D721Med (cell line): ENCODE data around the gene GNPTG.
A peak's percentile ranks its signal among the peaks of the same experiment; 100 is the strongest.

Source experiments
- DNase-seq: peaks from one replicate; pipeline ENCODE4 v3.0.0; 2011; ENCODE audit warnings: low spot score; ENCODE audit not compliant: insufficient read length
- FAIRE-seq: peaks from 2 replicates; lab custom pipeline; 2011; peaks lifted over from hg19 to GRCh38; lab: Jason Lieb, UNC
- TF ChIP-seq, protein P1 (sequence below): IDR thresholded peaks from 2 replicates; pipeline ENCODE4 v1.5.1; 2012; ENCODE audit warnings: mild to moderate bottlenecking, control low read depth; ENCODE audit not compliant: insufficient read depth; ENCODE audit errors: missing control alignments

Gene GNPTG

DNA sequence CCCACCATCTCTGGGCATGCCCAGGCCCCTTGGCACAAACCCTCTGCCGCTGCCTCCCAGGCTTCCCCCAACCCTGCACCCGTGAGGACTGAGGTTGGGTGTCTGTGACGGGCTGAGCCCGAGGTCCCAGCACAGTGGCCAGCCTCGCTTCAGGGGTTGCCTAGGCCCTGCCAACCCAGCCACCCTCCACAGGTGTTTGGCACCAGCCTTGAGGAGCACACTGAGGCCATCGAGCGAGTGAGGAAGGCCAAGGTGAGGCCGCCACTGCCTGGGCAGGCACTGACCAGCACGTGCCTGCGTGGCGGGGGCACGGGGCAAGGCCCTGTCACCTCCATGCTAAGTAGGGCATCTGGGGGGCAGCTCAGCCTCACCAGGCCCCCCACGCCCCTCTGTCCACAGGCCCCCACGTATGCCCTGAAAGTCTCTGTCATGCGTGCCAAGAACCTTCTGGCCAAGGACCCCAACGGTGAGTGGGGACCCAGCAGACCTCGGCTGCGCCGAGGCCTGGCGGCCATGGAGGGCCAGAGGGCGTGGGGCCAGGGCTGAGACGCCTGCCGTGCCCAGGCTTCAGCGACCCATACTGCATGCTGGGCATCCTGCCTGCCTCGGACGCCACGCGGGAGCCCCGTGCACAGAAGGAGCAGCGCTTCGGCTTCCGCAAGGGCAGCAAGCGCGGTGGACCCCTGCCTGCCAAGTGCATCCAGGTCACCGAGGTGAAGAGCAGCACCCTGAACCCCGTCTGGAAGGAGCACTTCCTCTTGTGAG lies 10.8 kb upstream of the GNPTG start:
- DNase-seq = no peak
- FAIRE-seq = no peak
- TF ChIP-seq, protein P1, sequence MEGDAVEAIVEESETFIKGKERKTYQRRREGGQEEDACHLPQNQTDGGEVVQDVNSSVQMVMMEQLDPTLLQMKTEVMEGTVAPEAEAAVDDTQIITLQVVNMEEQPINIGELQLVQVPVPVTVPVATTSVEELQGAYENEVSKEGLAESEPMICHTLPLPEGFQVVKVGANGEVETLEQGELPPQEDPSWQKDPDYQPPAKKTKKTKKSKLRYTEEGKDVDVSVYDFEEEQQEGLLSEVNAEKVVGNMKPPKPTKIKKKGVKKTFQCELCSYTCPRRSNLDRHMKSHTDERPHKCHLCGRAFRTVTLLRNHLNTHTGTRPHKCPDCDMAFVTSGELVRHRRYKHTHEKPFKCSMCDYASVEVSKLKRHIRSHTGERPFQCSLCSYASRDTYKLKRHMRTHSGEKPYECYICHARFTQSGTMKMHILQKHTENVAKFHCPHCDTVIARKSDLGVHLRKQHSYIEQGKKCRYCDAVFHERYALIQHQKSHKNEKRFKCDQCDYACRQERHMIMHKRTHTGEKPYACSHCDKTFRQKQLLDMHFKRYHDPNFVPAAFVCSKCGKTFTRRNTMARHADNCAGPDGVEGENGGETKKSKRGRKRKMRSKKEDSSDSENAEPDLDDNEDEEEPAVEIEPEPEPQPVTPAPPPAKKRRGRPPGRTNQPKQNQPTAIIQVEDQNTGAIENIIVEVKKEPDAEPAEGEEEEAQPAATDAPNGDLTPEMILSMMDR = no peak

DNA sequence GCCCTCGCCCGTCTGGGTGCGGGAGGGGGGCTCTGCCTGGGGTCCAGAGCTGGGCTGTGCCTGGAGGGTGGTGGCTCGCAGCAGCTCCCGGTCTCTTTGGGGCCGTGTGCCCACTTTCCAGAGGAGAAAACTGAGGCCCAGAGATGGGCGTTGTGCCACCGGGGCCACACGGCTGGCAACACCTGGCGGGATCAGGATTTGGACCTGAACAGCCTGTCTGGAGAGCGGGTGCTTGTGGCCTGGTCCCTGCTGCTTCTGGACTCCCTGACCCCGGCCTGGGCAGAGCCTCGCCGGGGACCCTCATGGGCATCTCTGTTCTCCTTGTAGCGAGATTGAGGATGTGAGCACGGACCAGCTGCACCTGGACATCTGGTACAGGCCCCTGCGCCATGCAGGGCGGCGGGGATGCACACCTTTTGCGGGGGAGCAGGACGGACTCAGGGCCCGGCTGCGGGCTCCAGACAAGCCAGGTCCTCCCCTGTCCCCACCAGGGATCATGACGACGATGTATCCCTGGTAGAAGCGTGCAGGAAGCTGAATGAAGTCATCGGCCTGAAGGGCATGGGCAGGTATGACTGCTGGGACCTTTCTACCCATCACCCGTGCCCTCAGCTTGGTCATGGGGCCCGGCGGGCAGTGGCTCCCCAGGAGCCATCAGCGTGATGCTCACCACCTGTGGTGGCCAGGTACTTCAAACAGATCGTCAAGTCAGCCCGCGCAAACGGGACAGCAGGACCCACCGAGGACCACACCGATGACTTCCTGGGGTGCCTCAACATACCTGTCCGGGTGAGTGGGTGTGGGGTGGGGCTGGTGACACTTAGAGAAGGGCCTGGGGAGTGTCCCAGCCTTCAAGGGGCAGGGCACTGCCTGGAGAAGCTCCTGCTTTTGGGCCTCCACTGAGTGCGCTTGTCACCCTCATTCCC lies 10.0 kb upstream of the GNPTG start:
- TF ChIP-seq, protein P1 = no peak
- FAIRE-seq (no peak), DNase-seq (no peak)

DNA sequence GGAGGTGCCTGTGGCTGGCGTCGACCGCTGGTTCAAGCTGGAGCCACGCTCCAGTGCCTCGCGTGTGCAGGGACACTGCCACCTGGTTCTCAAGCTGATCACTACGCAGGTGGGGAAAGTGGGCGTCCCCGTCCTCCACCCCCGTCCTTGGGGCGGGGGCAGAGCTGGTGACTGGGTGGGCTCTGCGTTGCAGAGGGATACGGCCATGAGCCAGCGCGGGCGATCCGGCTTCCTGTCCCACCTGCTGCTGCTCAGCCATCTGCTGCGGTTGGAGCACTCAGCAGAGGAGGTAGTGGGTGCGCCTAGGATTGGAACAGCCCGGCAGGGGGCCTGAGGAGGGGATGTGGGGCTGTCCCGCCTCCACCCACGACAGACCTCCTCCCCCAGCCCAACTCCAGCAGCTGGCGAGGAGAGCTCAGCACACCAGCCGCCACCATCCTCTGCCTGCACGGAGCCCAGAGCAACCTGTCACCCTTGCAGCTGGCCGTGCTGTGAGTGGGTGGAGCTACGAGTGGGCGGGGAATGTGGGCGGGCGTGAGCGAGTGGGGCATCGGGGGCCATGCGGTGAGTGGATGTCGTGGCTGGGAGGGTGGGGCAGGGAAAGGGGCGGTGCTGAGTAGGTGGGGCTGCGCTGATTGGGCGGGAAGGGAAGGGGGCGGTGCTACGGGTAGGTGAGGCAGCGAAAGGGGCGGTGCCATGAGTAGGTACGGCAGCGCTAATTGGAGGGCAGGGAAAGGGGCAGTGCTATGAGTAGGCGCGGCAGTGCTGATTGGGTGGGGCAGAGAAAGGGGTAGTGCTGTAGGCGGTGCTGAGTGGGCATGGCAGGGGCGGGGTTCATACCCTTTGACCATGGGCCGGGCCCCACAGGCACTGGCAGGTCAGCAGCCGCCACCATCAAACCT lies 9.0 kb upstream of the GNPTG start:
- TF ChIP-seq, protein P1 = no peak
- DNase-seq (peak; percentile 100), FAIRE-seq (no peak)

DNA sequence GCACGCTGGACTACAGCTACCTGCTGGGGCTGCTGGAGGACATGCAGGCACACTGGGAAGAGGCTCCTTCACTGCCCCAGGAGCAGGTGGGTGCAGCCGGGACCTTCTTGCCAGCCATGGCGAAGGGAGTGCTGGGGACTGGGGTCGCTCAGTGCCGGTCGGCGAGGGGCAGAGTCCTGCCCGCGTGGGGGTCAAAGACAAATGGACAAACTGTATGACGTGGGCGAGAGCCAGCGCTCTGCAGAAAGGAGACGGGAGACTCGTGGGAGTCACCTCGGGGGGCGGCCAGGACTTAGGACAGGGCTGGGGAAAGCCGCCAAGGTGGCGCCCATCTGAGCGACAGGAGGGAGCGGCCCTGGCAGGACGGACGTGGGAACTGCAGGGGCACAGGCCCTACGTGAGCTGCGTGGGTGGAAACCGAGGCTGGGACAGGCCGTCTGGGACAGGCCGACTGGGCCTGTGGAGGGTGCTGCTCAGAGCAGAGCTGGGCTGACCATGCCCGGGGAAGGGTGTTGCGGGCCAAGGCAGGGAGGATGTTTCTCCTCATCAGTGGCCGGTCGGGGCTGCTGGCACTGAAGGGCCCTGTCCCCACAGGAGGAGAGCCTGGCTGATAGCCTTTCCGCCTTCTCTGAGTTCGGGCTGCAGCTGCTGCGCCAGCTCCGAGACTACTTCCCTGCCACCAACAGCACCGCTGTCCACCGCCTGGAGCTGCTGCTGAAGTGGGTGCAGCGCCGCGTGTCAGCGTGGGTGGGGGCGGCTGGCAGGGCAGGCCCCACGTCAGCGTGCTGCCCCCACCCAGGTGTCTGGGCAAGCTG lies 8.1 kb upstream of the GNPTG start:
- DNase-seq = no peak
- TF ChIP-seq, protein P1 = no peak
- no peak for FAIRE-seq

DNA sequence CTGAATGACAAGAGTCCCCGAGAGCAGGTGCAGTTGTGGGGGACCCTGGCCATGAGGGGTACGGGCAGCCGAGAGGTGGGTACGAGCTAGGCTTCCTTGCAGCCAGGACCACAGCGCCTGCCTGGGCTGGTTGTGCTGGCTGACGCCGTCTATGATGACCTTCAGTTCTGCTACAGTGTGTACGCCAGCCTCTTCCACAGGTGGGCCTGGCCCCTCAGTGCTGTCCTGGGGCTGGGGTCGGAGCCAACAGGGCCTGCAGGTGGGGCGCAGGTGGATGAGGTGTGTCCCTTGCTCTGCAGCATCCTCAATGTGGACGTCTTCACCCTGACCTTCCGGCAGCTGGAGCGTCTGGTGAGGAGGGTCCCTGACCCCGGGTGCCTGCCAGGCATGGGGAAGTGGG lies 7.2 kb upstream of the GNPTG start:
- TF ChIP-seq, protein P1 = no peak
- DNase-seq (no peak), FAIRE-seq (no peak)

DNA sequence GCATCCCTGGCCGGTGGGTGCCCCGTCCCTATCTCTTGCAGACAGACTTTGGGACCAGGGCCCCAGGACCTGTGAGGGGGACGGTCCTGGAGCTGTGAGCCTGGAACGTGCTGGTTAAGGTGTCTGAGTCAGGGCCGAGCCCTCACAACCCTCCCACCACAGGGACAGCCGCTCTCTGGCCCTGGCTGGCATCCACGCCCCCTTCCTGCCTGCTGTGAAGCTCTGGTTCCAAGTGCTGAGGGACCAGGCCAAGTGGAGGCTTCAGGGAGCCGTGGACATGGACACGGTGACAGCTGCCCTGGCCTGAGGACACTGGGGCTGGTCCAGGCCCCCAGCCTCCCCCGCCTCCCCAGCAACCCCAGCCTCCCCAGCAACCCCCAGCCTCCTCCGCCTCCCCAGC lies 6.6 kb upstream of the GNPTG start:
- FAIRE-seq = no peak
- no peak for DNase-seq
- TF ChIP-seq, protein P1 = no peak
